GM12878 (cell line): ENCODE results near the gene ADAMTS17. TPM values are rescaled to one million over a fixed set of nuclear protein-coding genes. Genes with fewer than 3 reads are reported as not detected.

ENCODE experiments used
- ATAC-seq: fragments of 200-7000 bp; cut with Tn5 transposase; 3 replicates; pipeline ENCODE4 v1.9.1; 2020; ENCODE audit warnings: mild to moderate bottlenecking, moderate library complexity
- BruUV-seq: library from RNA; stranded (reverse); fragments of 400-500 nt; replicated peaks from 2 replicates; lab custom pipeline; 2021; lab: Mats Ljungman, UMichigan
- CTCF ChIA-PET: fragments of 300-600 bp; sonication (Branson Sonifier 250); formaldehyde crosslinking; extraction: SDS; loops from one replicate; lab custom pipeline; 2021; ENCODE audit warnings: inconsistent platforms; lab: Yijun Ruan, JAX
- POLR2A ChIA-PET: fragments of 350-600 bp; formaldehyde crosslinking; extraction: SDS; loops from one replicate; lab custom pipeline; 2021; ENCODE audit warnings: inconsistent platforms; lab: Charles Lee
- RAD21 ChIA-PET: fragments of 300-600 bp; sonication (Branson Sonifier 250); formaldehyde crosslinking; loops from one replicate; lab custom pipeline; 2023; ENCODE audit warnings: antibody characterized with exemption; ENCODE audit not compliant: unreplicated experiment; lab: Charles Lee
- SMC1A ChIA-PET: fragments of 300-600 bp; sonication (Branson Sonifier 250); formaldehyde crosslinking; loops from one replicate; lab custom pipeline; 2023; ENCODE audit not compliant: unreplicated experiment, uncharacterized antibody; lab: Charles Lee
- DNase-seq: peaks from one replicate; pipeline ENCODE4 v3.0.0-alpha.2; 2011; ENCODE audit warnings: low read depth, low spot score
- FAIRE-seq: peaks from 3 replicates; lab custom pipeline; 2011; peaks lifted over from hg19 to GRCh38; lab: Jason Lieb, UNC
- H2AFZ ChIP-seq: 2 replicates; pipeline ENCODE4 v1.6.0; 2011; ENCODE audit warnings: low read depth, low read length, control low read depth; ENCODE audit not compliant: control insufficient read depth
- H3K27ac ChIP-seq: 2 replicates; pipeline ENCODE4 v1.5.1; 2011; ENCODE audit warnings: control low read depth; ENCODE audit not compliant: control insufficient read depth, insufficient read depth
- H3K27me3 ChIP-seq, 2 experiments: replicated peaks in 1 of 2; 2 replicates each; pipeline versions ENCODE4 v1.6.0 to v1.6.1; 2011; ENCODE audit warnings: low read length in 1 of 2; ENCODE audit not compliant: control insufficient read depth in 2 of 2, insufficient read depth in 2 of 2
- H3K36me3 ChIP-seq, 2 experiments: 2 replicates each; pipeline ENCODE4 v1.5.1; 2011; ENCODE audit warnings: low read length in 1 of 2; ENCODE audit not compliant: control insufficient read depth in 2 of 2, insufficient read depth in 2 of 2
- H3K4me1 ChIP-seq: 2 replicates; pipeline ENCODE4 v1.6.1; 2011; ENCODE audit warnings: mild to moderate bottlenecking, low read length, moderate library complexity, mixed read lengths; ENCODE audit not compliant: control insufficient read depth, insufficient read depth
- H3K4me2 ChIP-seq: 2 replicates; pipeline ENCODE4 v1.6.0; 2011; ENCODE audit warnings: control low read depth; ENCODE audit not compliant: control insufficient read depth, insufficient read depth
- H3K4me3 ChIP-seq: fragments of 200-600 bp; sonication (generic); 2 replicates; pipeline ENCODE4 v1.5.1; 2016
- H3K79me2 ChIP-seq: 2 replicates; pipeline ENCODE4 v1.6.0; 2011; ENCODE audit warnings: low read length; ENCODE audit not compliant: control insufficient read depth, insufficient read depth
- H3K9ac ChIP-seq: 2 replicates; pipeline ENCODE4 v1.8.0; 2011; ENCODE audit warnings: low read length, control low read depth, mixed read lengths; ENCODE audit not compliant: control insufficient read depth, insufficient read depth
- H3K9me3 ChIP-seq: replicated peaks from 3 replicates; pipeline ENCODE4 v1.5.1; 2011; ENCODE audit warnings: mild to moderate bottlenecking, low read length; ENCODE audit not compliant: control insufficient read depth, insufficient read depth
- H4K20me1 ChIP-seq: 2 replicates; pipeline ENCODE4 v1.6.0; 2011; ENCODE audit not compliant: control insufficient read depth, insufficient read depth
- ASH2L ChIP-seq: fragments of 300-600, 200-600 bp; sonication (generic); IDR thresholded peaks from 2 replicates; pipeline ENCODE4 v1.6.1; 2017; ENCODE audit warnings: low read depth, mild to moderate bottlenecking, borderline replicate concordance
- BCL11A ChIP-seq: IDR thresholded peaks from 2 replicates; pipeline ENCODE4 v1.6.1; 2011; ENCODE audit warnings: low read depth, low read length
- CBX3 ChIP-seq: fragments of 200-600 bp; sonication (generic); IDR thresholded peaks from 2 replicates; pipeline ENCODE4 v1.6.1; 2016; ENCODE audit warnings: low read depth, borderline replicate concordance
- E2F4 ChIP-seq: IDR thresholded peaks from 2 replicates; pipeline ENCODE4 v1.6.1; 2012; ENCODE audit warnings: low read depth, low read length, improper control_type of control experiment
- EED ChIP-seq: sonication (generic); IDR thresholded peaks from 2 replicates; pipeline ENCODE4 v1.6.1; 2016; ENCODE audit warnings: antibody characterized with exemption, low read depth
- ETV6 ChIP-seq, 2 experiments: fragments of 450-650 bp in 1 of 2; IDR thresholded peaks in 1 of 2; conservative IDR thresholded peaks in 1 of 2; 2 replicates each; pipeline ENCODE4 v1.6.1; 2014; ENCODE audit warnings: antibody characterized with exemption in 1 of 2, borderline replicate concordance in 1 of 2, low read depth in 1 of 2, mild to moderate bottlenecking in 1 of 2, moderate library complexity in 1 of 2
- IRF3 ChIP-seq: fragments of 450-650 bp; IDR thresholded peaks from 2 replicates; pipeline ENCODE4 v1.6.1; 2014; ENCODE audit warnings: mild to moderate bottlenecking
- IRF5 ChIP-seq: fragments of 450-650 bp; IDR thresholded peaks from 2 replicates; pipeline ENCODE4 v1.6.1; 2017; ENCODE audit warnings: borderline replicate concordance
- POLR2A ChIP-seq: IDR thresholded peaks from 2 replicates; pipeline ENCODE4 v1.6.1; 2011; ENCODE audit warnings: low read depth, mild to moderate bottlenecking, low read length
- RB1 ChIP-seq: fragments of 450-650 bp; formaldehyde crosslinking; IDR thresholded peaks from 2 replicates; pipeline ENCODE4 v1.6.1; 2017; ENCODE audit warnings: mild to moderate bottlenecking, borderline replicate concordance
- STAT3 ChIP-seq: IDR thresholded peaks from 2 replicates; pipeline ENCODE4 v1.6.1; 2011; ENCODE audit warnings: low read depth, low read length, improper control_type of control experiment
- TAF1 ChIP-seq: IDR thresholded peaks from 2 replicates; pipeline ENCODE4 v1.6.1; 2011; ENCODE audit warnings: mild to moderate bottlenecking, low read depth, low read length, borderline replicate concordance
- TCF7 ChIP-seq: IDR thresholded peaks from 2 replicates; pipeline ENCODE4 v1.6.1; 2014; ENCODE audit warnings: antibody characterized with exemption, borderline replicate concordance
- ZNF207 ChIP-seq: fragments of 450-650 bp; IDR thresholded peaks from 2 replicates; pipeline ENCODE4 v1.6.1; 2014; ENCODE audit warnings: antibody characterized with exemption, mild to moderate bottlenecking, borderline replicate concordance
- ZNF687 ChIP-seq: fragments of 450-650 bp; IDR thresholded peaks from 2 replicates; pipeline ENCODE4 v1.6.1; 2017; ENCODE audit warnings: mild to moderate bottlenecking, moderate library complexity
- WGBS: methylation state at CpG from one replicate; pipeline ENCODE4 v1.1.6; 2016; ENCODE audit warnings: low lambda C conversion rate; ENCODE audit not compliant: insufficient replicate concordance, insufficient coverage; ENCODE audit errors: missing lambda C conversion rate; 5-methylcytosine and 5-hydroxymethylcytosine counted together
- in situ Hi-C: fragments of 300-500 bp; cut with MboI; formaldehyde crosslinking; loops from 9 replicates; pipeline ENCODE4 v1.14.3; 2018; ENCODE audit warnings: mixed read lengths
- intact Hi-C: fragments of 100-400 bp; cut with micrococcal nuclease; formaldehyde crosslinking; loops from one replicate; pipeline ENCODE4 v1.14.2; 2022; ENCODE audit not compliant: unreplicated experiment
- polyA plus RNA-seq, 11 experiments: library from polyadenylated mRNA; depleted of rRNA in 4 of 11; unstranded in 6 of 11; stranded (reverse) in 5 of 11; fragments of >200 nt; fragmentation: Nextera tagmentation in 4 of 11; fragmentation: Illumina TruSeq in 1 of 11; extraction: Ambion mirVana in 4 of 11; extraction: Trizol in 1 of 11; gene quantifications; 1 replicate in 1 of 11; 2 replicates in 10 of 11; pipeline versions ENCODE4 v1.2.1 to v1.2.3, GENCODE V29; 2011 to 2016; ENCODE audit warnings: inconsistent platforms in 2 of 11, missing spikeins in 2 of 11, low read depth in 1 of 11
- total RNA-seq, 4 experiments: library from RNA; depleted of rRNA in 3 of 4; stranded (reverse); fragments of >200 nt in 3 of 4; fragmentation: Illumina TruSeq in 1 of 4; extraction: Trizol in 1 of 4; gene quantifications; 2 replicates each; pipeline versions ENCODE4 v1.2.1 to v1.2.3, GENCODE V29; 2013 to 2021

Gene ADAMTS17
- total and polyA plus RNA-seq, 10 of the 15 experiments (the other 5 are each of a cell fraction or from before 2014, with no cell fraction given): 0.04 to 0.50 (median 0.10) TPM; not detected in 4

- no peak for TF ChIP-seq ASH2L
- TF ChIP-seq, all 136 proteins: peak for 0
These were observed 45.7 kb downstream of the ADAMTS17 start (continued) for GRCh38 chr15:100295939-100296565.

GRCh38 chr15:100292010-100292409, 49.8 kb downstream of the ADAMTS17 start:
- BruUV-seq: no TSS peak
- ChIA-PET POLR2A (no interaction called here), CTCF (no interaction called here), SMC1A (no interaction called here), RAD21 (no interaction called here)
- no peak overlapping the region for H3K9ac ChIP-seq
- no peak overlapping the region for H3K4me2 ChIP-seq
- no peaks in the 10 kb centered on the region; the same call in 2 of the 3 replicates for H3K9me3 ChIP-seq
- no peak for ATAC-seq
- FAIRE-seq: no peak
- WGBS: 77% methylated on average over 34 of the region's 35 CpGs
- H3K36me3 ChIP-seq: no peaks in the 10 kb centered on the region
- H3K27ac ChIP-seq: no peak overlapping the region
- no peak overlapping the region for H2AFZ ChIP-seq
- no peaks in the 10 kb centered on the region for H3K4me1 ChIP-seq
- H3K27me3 ChIP-seq: no peaks in the 10 kb centered on the region
- no peaks in the 10 kb centered on the region for H3K79me2 ChIP-seq
- intact Hi-C loops (no loop called here), in situ Hi-C loops (no loop called here)
- no peak overlapping the region for H3K4me3 ChIP-seq
- DNase-seq: no peak
- no peaks in the 10 kb centered on the region for H4K20me1 ChIP-seq
- no peak for TF ChIP-seq TAF1
- TF ChIP-seq ZNF687: no peak
- no peak for TF ChIP-seq BCL11A
- no peak for TF ChIP-seq CBX3
- TF ChIP-seq ZNF207: no peak
- TF ChIP-seq STAT3: no peak
- no peak for TF ChIP-seq ASH2L
- no peak for TF ChIP-seq E2F4
- no peak for TF ChIP-seq POLR2A
- no peak for TF ChIP-seq ETV6 (conservative IDR thresholded peaks at IDR 0.05 in 1 of 2, IDR thresholded peaks at IDR 0.05 in 1 of 2; ENCODE audit: borderline replicate concordance in 1 of 2, low read depth in 1 of 2)
- TF ChIP-seq IRF5: no peak
- no peak for TF ChIP-seq RB1
- TF ChIP-seq IRF3: no peak
- no peak for TF ChIP-seq EED
- TF ChIP-seq TCF7: no peak
